Adrenal gland (tissue), 5 donors: ENCODE data around the gene TBX4.

Source experiments
- POLR2A ChIP-seq, 2 donors: fragments of 450-650 bp; IDR thresholded peaks; one replicate each; pipeline ENCODE4 v1.6.1; 2017; ENCODE audit warnings: antibody characterized with exemption in 2 of 2, mild to moderate bottlenecking in 2 of 2, moderate library complexity in 1 of 2
- TF ChIP-seq, protein P1 (sequence below), 6 experiments: fragments of 450-650 bp in 4 of 6; fragments of 200-600 bp in 2 of 6; sonication (generic) in 1 of 6; IDR thresholded peaks; 1 replicate in 5 of 6; 2 replicates in 1 of 6; pipeline versions ENCODE4 v1.5.1 to v1.8.0; 2016 to 2021; ENCODE audit warnings: antibody characterized with exemption in 6 of 6, mild to moderate bottlenecking in 2 of 6, moderate library complexity in 1 of 6
- donor health status: DM: no; HTN: no; CAD: no.

DNA sequence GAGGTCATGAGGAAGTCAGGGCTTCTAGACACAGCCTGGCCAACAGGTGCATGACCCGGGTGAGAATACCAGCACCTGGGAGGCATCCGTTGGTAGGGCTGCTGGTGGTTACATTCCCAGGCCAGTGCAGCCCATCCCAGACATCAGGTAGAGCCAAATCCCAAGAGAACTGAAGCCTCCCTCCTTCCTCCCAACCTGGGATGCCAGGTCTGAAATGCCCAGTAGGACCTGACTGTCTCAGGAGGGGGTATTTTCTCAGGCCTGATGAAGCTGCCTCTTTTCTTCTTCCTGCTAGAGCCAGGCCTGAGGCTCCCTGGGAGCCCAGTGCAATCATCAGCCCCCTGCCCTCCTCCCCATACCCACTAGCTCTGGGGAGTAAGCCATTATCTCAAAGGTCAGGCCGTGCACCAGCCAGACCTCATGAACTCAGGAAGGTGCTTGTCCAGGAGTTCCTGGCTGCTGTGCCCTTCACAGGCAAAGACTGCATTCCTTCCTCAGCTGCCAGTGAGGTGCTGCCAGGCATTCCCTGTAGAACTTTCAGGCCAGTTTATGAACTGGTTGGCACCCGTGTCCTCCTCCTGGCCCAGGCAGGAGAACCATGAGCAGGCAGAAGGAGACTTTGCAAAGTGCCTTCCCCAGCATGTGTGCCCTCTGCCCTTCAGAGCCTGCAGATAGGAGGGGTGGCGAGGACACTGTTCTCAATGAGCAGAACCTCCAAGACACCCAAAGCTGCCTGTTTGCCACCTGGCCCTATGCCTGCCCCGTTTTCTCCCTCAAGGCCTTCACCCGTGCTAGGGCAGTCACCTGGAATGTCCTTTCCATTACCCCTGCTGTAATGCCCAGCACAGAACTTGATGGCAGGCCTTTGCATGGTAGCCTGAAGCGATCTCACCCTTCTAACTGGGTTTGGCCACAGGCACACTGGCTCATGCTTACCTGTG is 45.0 kb upstream of the TBX4 start:
- TF ChIP-seq, protein P1, sequence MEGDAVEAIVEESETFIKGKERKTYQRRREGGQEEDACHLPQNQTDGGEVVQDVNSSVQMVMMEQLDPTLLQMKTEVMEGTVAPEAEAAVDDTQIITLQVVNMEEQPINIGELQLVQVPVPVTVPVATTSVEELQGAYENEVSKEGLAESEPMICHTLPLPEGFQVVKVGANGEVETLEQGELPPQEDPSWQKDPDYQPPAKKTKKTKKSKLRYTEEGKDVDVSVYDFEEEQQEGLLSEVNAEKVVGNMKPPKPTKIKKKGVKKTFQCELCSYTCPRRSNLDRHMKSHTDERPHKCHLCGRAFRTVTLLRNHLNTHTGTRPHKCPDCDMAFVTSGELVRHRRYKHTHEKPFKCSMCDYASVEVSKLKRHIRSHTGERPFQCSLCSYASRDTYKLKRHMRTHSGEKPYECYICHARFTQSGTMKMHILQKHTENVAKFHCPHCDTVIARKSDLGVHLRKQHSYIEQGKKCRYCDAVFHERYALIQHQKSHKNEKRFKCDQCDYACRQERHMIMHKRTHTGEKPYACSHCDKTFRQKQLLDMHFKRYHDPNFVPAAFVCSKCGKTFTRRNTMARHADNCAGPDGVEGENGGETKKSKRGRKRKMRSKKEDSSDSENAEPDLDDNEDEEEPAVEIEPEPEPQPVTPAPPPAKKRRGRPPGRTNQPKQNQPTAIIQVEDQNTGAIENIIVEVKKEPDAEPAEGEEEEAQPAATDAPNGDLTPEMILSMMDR (IDR thresholded peaks at IDR 0.05), result no peak
- TF ChIP-seq POLR2A (IDR thresholded peaks at IDR 0.05), result no peak
